NCI-H2029 (cell line): ENCODE measurements around the gene OSBPL10.
"Not testable (repeated sequence)": the region's sequence is repeated elsewhere in the genome, so short reads cannot be mapped to it uniquely, and the experiment has no call there.

Source experiments
- DNase-seq: peaks from one replicate; lab custom pipeline; 2025; lab: John Stamatoyannopoulos, UW

OSBPL10 gene, protein sequence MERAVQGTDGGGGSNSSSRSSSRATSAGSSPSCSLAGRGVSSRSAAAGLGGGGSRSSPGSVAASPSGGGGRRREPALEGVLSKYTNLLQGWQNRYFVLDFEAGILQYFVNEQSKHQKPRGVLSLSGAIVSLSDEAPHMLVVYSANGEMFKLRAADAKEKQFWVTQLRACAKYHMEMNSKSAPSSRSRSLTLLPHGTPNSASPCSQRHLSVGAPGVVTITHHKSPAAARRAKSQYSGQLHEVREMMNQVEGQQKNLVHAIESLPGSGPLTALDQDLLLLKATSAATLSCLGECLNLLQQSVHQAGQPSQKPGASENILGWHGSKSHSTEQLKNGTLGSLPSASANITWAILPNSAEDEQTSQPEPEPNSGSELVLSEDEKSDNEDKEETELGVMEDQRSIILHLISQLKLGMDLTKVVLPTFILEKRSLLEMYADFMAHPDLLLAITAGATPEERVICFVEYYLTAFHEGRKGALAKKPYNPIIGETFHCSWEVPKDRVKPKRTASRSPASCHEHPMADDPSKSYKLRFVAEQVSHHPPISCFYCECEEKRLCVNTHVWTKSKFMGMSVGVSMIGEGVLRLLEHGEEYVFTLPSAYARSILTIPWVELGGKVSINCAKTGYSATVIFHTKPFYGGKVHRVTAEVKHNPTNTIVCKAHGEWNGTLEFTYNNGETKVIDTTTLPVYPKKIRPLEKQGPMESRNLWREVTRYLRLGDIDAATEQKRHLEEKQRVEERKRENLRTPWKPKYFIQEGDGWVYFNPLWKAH

GRCh38 chr3:31981206-31982181 lies at the start of gene OSBPL10, which contains the start of gene ZNF860:
OSBPL10 (minus strand) TSS chr3:31981262; CDS start chr3:31981179, 83 bp downstream.
ZNF860 (plus strand) TSS chr3:31981750; CDS start chr3:31989080, 7,330 bp downstream.
- DNase-seq, result peak; percentile 81

- DNase-seq, result no peak
Measured at GRCh38 chr3:32026593-32026992, 45.5 kb upstream of the OSBPL10 start.

- no peak for DNase-seq
Measured at GRCh38 chr3:32022947-32023346, 41.9 kb upstream of the OSBPL10 start.

- no peak for DNase-seq
Measured at GRCh38 chr3:32021748-32022147, 40.7 kb upstream of the OSBPL10 start.

- no peak for DNase-seq
Measured at GRCh38 chr3:32021155-32021554, 40.1 kb upstream of the OSBPL10 start.

GRCh38 chr3:32018757-32019564 lies 37.9 kb upstream of the OSBPL10 start:
- peak; percentile 14 for DNase-seq

DNA sequence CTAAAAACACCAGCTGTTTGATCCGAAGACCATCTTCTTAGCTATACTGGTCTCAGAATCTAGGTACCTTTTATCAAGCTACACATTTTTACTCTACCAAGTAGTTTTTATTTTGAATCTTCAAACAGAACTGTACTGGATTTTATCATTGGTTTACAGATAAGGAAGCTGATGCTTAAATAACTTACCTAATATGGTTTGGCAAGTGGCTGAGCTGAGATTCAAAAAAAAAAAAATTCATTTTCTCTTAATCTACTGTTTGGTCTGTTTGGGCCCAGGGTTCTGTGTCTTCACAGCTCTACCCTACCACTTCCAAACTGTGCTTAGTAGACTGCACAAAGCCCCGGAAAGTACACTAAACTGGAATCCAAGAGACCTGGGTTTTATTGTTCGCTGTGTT lies 36.2 kb upstream of the OSBPL10 start:
- no peak for DNase-seq

- DNase-seq, result not testable (repeated sequence)
Measured at GRCh38 chr3:32015638-32016037, 34.6 kb upstream of the OSBPL10 start.

- not testable (repeated sequence) for DNase-seq
Measured at GRCh38 chr3:32010699-32011098, 29.6 kb upstream of the OSBPL10 start.

- DNase-seq, result no peak
Measured at GRCh38 chr3:32009957-32010356, 28.9 kb upstream of the OSBPL10 start.

GRCh38 chr3:32009101-32009500 lies 28.0 kb upstream of the OSBPL10 start:
- DNase-seq, result no peak

DNA sequence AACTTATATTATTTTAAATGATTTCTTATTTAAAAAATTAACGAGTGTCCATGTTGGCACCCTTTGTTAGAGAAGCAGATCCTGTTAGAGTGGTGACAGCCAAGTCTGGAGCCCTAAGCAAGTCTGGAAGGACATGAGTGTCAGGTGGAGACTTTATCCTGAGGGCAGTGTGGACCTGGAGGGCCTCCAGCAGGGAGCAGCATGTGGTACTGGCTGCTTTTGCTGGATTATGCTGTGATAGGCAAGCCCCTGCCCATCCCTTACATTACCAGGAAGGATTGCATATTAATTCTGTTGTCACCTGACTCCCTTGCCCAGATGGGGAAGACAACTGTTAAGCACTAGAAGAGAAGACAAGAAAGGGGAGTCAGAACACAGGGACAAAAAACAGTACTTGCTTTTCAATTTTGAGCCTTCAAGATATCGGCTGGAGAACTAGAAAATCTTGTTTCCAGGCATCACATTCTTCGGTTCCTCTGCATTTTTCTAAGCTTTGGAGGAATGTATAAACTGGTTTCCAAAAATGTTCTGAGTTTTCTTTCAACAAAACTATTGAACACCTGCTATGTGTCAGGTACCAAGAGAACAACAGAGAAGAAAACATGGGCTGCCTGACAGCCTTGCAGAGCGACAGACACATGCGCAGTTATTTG lies 23.2 kb upstream of the OSBPL10 start:
- DNase-seq, result no peak

DNA sequence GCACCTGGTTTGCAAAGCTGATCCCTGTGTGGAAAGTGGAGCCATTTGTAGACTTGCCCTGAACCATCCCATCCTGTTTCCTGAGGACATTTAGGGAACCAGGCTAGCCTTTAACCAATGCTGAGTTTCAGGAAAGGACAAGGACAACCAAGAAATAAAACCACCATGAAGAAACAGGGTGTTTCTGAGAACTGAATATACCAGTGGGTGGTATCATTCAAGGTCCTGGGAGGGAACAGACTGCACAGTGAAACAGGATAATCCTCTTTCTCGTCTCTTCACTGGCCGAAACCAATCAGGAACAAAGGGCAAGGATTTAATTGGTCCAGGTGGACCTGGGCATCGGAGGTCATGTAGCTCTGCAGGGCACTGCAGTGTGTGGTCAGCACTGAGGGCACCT lies 22.3 kb upstream of the OSBPL10 start:
- DNase-seq, result no peak

DNA sequence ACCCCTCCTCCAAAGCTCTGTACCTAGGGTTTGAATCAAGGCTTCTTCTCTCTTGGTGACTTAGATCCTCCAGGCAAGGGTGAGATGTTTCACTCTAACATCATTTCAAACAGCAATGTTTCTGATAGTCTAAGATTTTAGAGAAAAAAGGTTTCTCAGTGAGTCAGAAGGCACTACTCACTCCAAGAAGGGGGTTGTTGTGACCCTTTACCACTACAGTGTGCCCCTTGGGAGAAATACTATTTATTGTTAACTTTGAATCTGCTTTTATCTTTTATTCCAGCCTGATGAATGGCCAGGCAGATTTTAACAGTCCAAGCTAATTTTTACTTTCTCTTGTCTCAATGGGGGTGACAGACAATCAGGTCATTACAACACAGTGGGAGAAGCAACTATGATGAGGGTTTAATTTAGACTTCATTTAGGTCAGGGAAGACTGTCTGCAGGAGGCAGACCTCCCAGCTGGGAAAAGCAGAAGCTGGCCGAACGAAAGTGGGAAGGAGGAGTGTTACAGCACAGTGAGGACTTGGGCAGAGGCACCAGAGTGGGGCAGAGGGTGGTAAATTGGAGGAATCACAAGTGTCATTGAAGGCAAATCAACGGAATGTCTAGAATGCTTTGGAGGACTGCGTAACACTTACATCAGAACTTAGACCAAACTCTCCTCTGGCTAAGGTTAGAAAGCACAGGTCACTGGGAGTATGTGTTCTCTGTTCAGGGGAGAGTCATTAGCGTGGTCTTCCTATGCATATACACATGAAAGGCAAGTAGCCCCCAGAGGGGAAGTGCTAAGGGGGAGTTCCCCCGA lies 21.7 kb upstream of the OSBPL10 start:
- no peak for DNase-seq

DNA sequence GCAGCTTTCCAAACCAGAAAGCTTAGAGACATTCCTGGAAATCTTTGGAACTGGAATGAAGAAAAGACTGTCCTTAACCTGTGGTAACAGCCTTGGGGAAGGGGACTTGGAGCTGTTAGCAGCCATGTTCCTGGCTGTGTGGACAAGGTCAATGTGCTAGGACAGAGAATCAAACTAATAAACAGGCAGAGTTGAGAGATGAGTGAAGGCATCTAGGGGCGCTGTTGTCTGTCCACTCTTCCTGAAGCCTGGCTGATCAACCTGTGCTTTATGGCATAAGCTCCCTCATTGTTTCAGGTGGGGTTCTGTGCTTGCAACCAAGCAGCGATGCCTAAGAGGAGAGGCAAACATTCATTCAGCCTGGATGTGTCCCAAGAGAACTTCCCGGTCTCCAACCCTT lies 19.8 kb upstream of the OSBPL10 start:
- DNase-seq, result no peak

GRCh38 chr3:31999907-32000439 lies 18.9 kb upstream of the OSBPL10 start:
- no peak for DNase-seq

- DNase-seq, result no peak
Measured at GRCh38 chr3:31997500-31997899, 16.4 kb upstream of the OSBPL10 start.

GRCh38 chr3:31996195-31996594 lies 15.1 kb upstream of the OSBPL10 start:
- DNase-seq, result no peak

DNA sequence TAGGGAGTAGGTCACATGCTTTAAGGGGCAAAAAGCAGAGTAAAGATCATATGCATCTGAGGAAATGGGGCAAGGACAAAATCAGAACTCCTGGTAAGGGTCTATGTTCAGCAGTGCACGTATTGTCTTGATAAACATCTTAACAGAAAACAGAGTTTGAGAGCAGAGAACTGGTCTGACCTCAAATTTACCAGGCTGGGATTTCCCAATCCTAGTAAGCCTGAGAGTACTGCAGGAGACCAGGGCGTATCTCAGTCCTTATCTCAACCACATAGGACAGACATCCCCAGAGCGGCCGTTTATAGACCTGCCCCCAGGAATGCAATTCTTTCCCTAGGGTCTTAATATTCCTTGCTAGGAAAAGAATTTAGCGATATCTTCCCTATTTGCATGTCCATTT lies 14.0 kb upstream of the OSBPL10 start:
- not testable (repeated sequence) for DNase-seq
